T-cell (primary cell): ENCODE results near the gene HNF1B. TPM values are rescaled to one million over a fixed set of nuclear protein-coding genes. Genes with fewer than 3 reads are reported as not detected.

Experiments
- ATAC-seq, 4 experiments: fragments of 200-7000 bp in 3 of 4; fragments of 150-1000 bp in 1 of 4; cut with Tn5 transposase; replicated peaks in 1 of 4; 1 replicate in 3 of 4; 2 replicates in 1 of 4; pipeline ENCODE4 v1.10.0; 2021; ENCODE audit warnings: moderate library complexity in 3 of 4, mild to moderate bottlenecking in 2 of 4, moderate number of reproducible peaks in 1 of 4
- CTCF ChIA-PET, 2 donors: fragments of 300-600 bp; sonication (Branson Sonifier 250); formaldehyde crosslinking; loops; one replicate each; lab custom pipeline; 2022; ENCODE audit warnings: antibody characterized with exemption in 2 of 2; lab: Charles Lee
- POLR2A ChIA-PET, 2 donors: fragments of 300-600 bp; sonication (Branson Sonifier 250); formaldehyde crosslinking; loops; one replicate each; lab custom pipeline; 2022; ENCODE audit warnings: antibody characterized with exemption in 2 of 2; lab: Charles Lee
- DNase-seq, 35 experiments: peaks; one replicate each; pipeline versions ENCODE4 v3.0.0 to v3.0.0-alpha.2; 2013 to 2023
- H3K27ac ChIP-seq: one replicate; pipeline ENCODE4 v1.5.1; 2013; ENCODE audit warnings: low read length
- H3K27me3 ChIP-seq, 2 experiments: replicated peaks in 1 of 2; 1 replicate in 1 of 2; 2 replicates in 1 of 2; pipeline versions ENCODE4 v1.6.1 to v1.7.0; 2013; ENCODE audit warnings: low read length in 1 of 2, mixed read lengths in 1 of 2; ENCODE audit not compliant: control insufficient read depth in 2 of 2, insufficient read depth in 2 of 2; ENCODE audit errors: extremely low read depth in 1 of 2
- H3K36me3 ChIP-seq, 2 donors: 1 replicate in 1 of 2; 2 replicates in 1 of 2; pipeline versions ENCODE4 v1.6.1 to v1.7.0; 2013; ENCODE audit warnings: low read length in 1 of 2; ENCODE audit not compliant: control insufficient read depth in 2 of 2, insufficient read depth in 1 of 2; ENCODE audit errors: extremely low read depth in 1 of 2
- H3K4me1 ChIP-seq, 2 experiments: 1 replicate in 1 of 2; 2 replicates in 1 of 2; pipeline versions ENCODE4 v1.6.1 to v1.7.0; 2013; ENCODE audit warnings: low read length in 2 of 2, mixed read lengths in 1 of 2; ENCODE audit not compliant: insufficient read depth in 2 of 2, control insufficient read depth in 1 of 2; ENCODE audit errors: extremely low read depth in 1 of 2
- H3K4me3 ChIP-seq, 2 donors: 1 replicate in 1 of 2; 2 replicates in 1 of 2; pipeline versions ENCODE4 v1.5.1 to v1.7.0; 2013; ENCODE audit warnings: mild to moderate bottlenecking in 2 of 2, low read length in 1 of 2, moderate library complexity in 1 of 2; ENCODE audit not compliant: control insufficient read depth in 1 of 2; ENCODE audit errors: extremely low read depth in 1 of 2
- H3K9me3 ChIP-seq: 2 replicates; pipeline ENCODE4 v1.7.0; 2013
- H3K27ac Mint-ChIP-seq, 2 donors: one replicate each; pipeline ENCODE4 v1.8.0; 2020 to 2021; ENCODE audit warnings: mild to moderate bottlenecking in 2 of 2, mixed read lengths in 2 of 2
- H3K27me3 Mint-ChIP-seq, 2 donors: one replicate each; pipeline ENCODE4 v1.8.0; 2021 to 2022; ENCODE audit warnings: mixed read lengths in 2 of 2
- H3K36me3 Mint-ChIP-seq: one replicate; pipeline ENCODE4 v1.8.0; 2021; ENCODE audit warnings: mixed read lengths
- H3K4me1 Mint-ChIP-seq, 3 donors: one replicate each; pipeline ENCODE4 v1.8.0; 2020 to 2022; ENCODE audit warnings: mixed read lengths in 3 of 3, mild to moderate bottlenecking in 1 of 3
- H3K4me3 Mint-ChIP-seq, 3 donors: one replicate each; pipeline ENCODE4 v1.8.0; 2020 to 2022; ENCODE audit warnings: mild to moderate bottlenecking in 3 of 3, mixed read lengths in 3 of 3, moderate library complexity in 3 of 3
- H3K9me3 Mint-ChIP-seq, 3 donors: one replicate each; pipeline ENCODE4 v1.8.0; 2020 to 2022; ENCODE audit warnings: mixed read lengths in 3 of 3
- WGBS: methylation state at CpG from one replicate; pipeline ENCODE4 v1.1.5; 2013; ENCODE audit warnings: missing lambda C conversion rate; ENCODE audit not compliant: insufficient coverage; 5-methylcytosine and 5-hydroxymethylcytosine counted together
- total RNA-seq, 35 experiments: library from RNA in 6 of 35; stranded (reverse) in 6 of 35; fragments of 120-200 nt in 1 of 35; gene quantifications; one replicate each; pipeline versions ENCODE4 v1.2.1 to v1.2.4 and lab custom pipeline; 2013 to 2026

HNF1B gene
- total RNA-seq, 5 donors from 2014 or later (not counting 1 experiment from before 2014, with no cell fraction given), result 0.10 to 0.19 (median 0.15) TPM; not detected in 2

DNA sequence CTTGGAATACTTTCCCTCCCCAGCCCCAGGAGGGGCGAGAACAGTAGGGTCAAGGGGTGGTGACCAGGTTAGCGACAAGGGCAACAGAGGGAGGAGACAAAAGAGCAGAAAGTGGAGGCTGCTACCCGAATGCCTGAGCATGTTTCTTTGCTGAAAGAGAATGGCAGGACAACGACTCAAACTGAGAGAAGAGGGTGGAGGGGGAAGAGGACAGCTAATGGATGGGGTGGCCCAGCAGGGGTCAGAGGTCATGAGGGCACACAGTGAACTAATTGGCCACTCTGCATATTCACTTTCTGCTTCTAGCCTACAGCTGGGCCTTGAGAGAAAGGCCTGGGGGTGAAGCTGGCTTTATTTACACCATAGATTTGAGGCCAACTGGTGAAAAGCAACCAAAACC is 82.5 kb downstream of the HNF1B start:
- no peaks in the 10 kb centered on the region for H3K4me1 ChIP-seq
- WGBS, result 60% methylated on average over 2 of the region's 4 CpGs
- ATAC-seq, result no peak
- H3K9me3 ChIP-seq, result no peaks in the 10 kb centered on the region
- ChIA-PET CTCF (no interaction called here), POLR2A (no interaction called here)
- H3K36me3 Mint-ChIP-seq, result no peaks in the 10 kb centered on the region
- DNase-seq, result no peak
- H3K9me3 Mint-ChIP-seq, result no peaks in the 10 kb centered on the region
- no peaks in the 10 kb centered on the region for H3K4me1 Mint-ChIP-seq
- H3K27ac ChIP-seq, result no peak overlapping the region
- H3K27me3 Mint-ChIP-seq, result peaks cover 3% of the 10 kb centered on the region in 2 donors
- H3K36me3 ChIP-seq, result no peaks in the 10 kb centered on the region
- H3K4me3 Mint-ChIP-seq, result no peak overlapping the region
- peaks cover 0 to 4% of the 10 kb centered on the region in 2 experiments for H3K27me3 ChIP-seq
- H3K4me3 ChIP-seq, result no peak overlapping the region
- no peak overlapping the region for H3K27ac Mint-ChIP-seq

DNA sequence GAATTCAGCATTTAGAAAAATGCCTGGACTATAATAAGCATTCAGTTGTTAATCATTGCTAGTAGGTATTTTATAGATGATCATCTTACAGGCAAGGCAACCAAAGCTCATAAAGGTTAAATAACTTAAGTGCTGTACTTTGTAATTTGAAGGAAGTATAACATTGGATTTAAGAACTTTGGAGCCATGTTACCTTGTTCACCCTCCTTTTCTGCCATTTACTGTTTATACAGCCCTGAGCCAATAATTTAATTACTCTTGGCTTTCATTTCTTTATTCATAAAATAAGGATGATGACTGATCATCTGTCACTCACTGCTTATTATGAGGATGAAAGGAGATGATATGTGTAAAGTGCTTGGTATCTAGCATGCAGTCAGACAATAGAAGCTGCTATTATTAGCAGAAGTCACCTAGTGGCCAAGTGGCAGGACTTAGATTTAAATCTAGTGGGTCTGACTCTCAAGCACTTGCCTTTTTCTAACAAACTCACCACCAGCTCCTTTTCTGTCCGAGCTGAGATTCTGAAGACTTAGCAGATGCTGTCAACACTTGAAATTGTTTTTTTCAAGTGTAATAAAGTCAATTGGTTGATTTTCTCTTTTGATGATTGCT is 83.4 kb downstream of the HNF1B start:
- DNase-seq (no peak), ATAC-seq (no peak)
- Histone ChIP-seq H3K27ac (no peak overlapping the region), H3K36me3 (no peaks in the 10 kb centered on the region), H3K27me3 (peaks cover 0 to 4% of the 10 kb centered on the region in 2 experiments), H3K4me3 (no peak overlapping the region), H3K9me3 (no peaks in the 10 kb centered on the region), H3K4me1 (no peaks in the 10 kb centered on the region)
- no peaks in the 10 kb centered on the region for H3K36me3 Mint-ChIP-seq
- no peak overlapping the region for H3K4me3 Mint-ChIP-seq
- no peaks in the 10 kb centered on the region for H3K9me3 Mint-ChIP-seq
- H3K27me3 Mint-ChIP-seq, result peaks cover 3% of the 10 kb centered on the region in 2 donors
- H3K27ac Mint-ChIP-seq, result no peak overlapping the region
- no peaks in the 10 kb centered on the region for H3K4me1 Mint-ChIP-seq
- WGBS, result no CpG with 5 or more reads among the region's 1 CpG
- ChIA-PET CTCF (interaction anchor here in 1 of 2 donors (0.6 kb wide), 1 partner anchor 34 kb away, joined by 3 read pairs; no protein-coding TSS in a partner anchor), POLR2A (no interaction called here)

DNA sequence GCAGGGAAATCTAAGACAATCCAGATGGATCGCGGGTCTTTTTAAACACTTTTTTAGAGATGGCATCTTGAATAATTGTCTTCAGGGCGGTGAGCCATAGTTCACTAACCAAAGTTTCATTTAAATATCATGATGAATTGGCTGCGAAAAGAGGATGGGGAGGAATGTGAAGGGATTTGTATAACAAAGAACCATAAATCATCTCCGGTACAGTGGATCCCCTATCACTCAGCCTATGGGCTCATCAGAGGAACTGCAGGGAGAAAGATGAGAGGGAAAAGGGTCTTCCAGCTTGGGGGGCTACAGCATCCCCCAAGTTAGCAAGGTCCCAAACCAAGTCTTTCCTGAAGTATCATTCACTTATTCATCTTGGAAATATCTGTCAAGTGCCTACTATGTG is 84.9 kb downstream of the HNF1B start:
- Mint-ChIP-seq H3K4me1 (no peaks in the 10 kb centered on the region), H3K9me3 (no peaks in the 10 kb centered on the region), H3K36me3 (no peaks in the 10 kb centered on the region), H3K27ac (no peak overlapping the region), H3K4me3 (no peak overlapping the region), H3K27me3 (peaks cover 3% of the 10 kb centered on the region in 2 donors)
- ChIA-PET POLR2A (no interaction called here), CTCF (no interaction called here)
- no peak overlapping the region for H3K4me3 ChIP-seq
- ATAC-seq (no peak), DNase-seq (no peak)
- no peaks in the 10 kb centered on the region for H3K4me1 ChIP-seq
- no CpG with 5 or more reads among the region's 5 CpGs for WGBS
- no peaks in the 10 kb centered on the region for H3K36me3 ChIP-seq
- peaks cover 0 to 4% of the 10 kb centered on the region in 2 experiments for H3K27me3 ChIP-seq
- H3K9me3 ChIP-seq, result no peaks in the 10 kb centered on the region
- no peak overlapping the region for H3K27ac ChIP-seq

DNA sequence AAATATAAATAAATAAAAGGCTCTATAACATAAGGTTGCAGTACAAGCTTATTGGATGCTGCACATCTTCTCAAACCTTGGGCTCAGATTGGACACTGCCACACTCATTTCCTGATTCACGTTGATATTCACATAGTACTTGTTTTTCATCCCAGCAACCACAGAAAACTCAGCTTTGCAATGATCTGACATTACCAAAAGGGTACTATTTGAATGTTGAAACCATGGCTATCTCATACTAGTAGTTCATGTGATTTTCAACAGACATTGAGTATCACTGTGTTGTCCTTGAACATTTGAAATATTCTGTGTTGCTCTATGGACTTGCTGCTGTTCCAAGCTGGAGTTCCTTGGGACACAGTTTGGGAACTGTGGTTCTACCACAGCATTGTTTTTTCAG is 87.7 kb downstream of the HNF1B start:
- WGBS, result no CpG with 5 or more reads among the region's 1 CpG
- no peak overlapping the region for H3K27ac ChIP-seq
- ChIA-PET CTCF (no interaction called here), POLR2A (no interaction called here)
- H3K27ac Mint-ChIP-seq, result no peak overlapping the region
- H3K9me3 ChIP-seq, result no peaks in the 10 kb centered on the region
- no peaks in the 10 kb centered on the region for H3K4me1 ChIP-seq
- no peaks in the 10 kb centered on the region for H3K4me1 Mint-ChIP-seq
- H3K27me3 ChIP-seq, result peaks cover 0 to 3% of the 10 kb centered on the region in 2 experiments
- H3K27me3 Mint-ChIP-seq, result peaks cover 3 to 6% of the 10 kb centered on the region in 2 donors
- ATAC-seq, result no peak
- DNase-seq, result no peak
- no peaks in the 10 kb centered on the region for H3K36me3 Mint-ChIP-seq
- H3K4me3 ChIP-seq, result no peak overlapping the region
- H3K4me3 Mint-ChIP-seq, result no peak overlapping the region
- no peaks in the 10 kb centered on the region for H3K9me3 Mint-ChIP-seq
- no peaks in the 10 kb centered on the region for H3K36me3 ChIP-seq

GRCh38 chr17:37651849-37652248 is 93.0 kb downstream of the HNF1B start:
- H3K36me3 ChIP-seq, result no peaks in the 10 kb centered on the region
- no CpG with 5 or more reads among the region's 2 CpGs for WGBS
- POLR2A ChIA-PET, result no interaction called here
- H3K4me1 ChIP-seq, result no peaks in the 10 kb centered on the region
- Mint-ChIP-seq H3K4me1 (no peaks in the 10 kb centered on the region), H3K4me3 (no peak overlapping the region), H3K27ac (no peak overlapping the region), H3K27me3 (peaks cover 28 to 36% of the 10 kb centered on the region in 2 donors), H3K9me3 (no peaks in the 10 kb centered on the region), H3K36me3 (no peaks in the 10 kb centered on the region)
- no peak overlapping the region for H3K27ac ChIP-seq
- peaks cover 14 to 15% of the 10 kb centered on the region in 2 experiments for H3K27me3 ChIP-seq
- CTCF ChIA-PET, result interaction anchor here in 1 of 2 donors (0.6 kb wide), 1 partner anchor 189 kb away, joined by 3 read pairs; no protein-coding TSS in a partner anchor
- ATAC-seq (no peak), DNase-seq (no peak)
- no peaks in the 10 kb centered on the region for H3K9me3 ChIP-seq
- H3K4me3 ChIP-seq, result no peak overlapping the region

GRCh38 chr17:37650419-37651003 is 94.3 kb downstream of the HNF1B start:
- H3K27ac ChIP-seq, result no peak overlapping the region
- Mint-ChIP-seq H3K9me3 (no peaks in the 10 kb centered on the region), H3K36me3 (no peaks in the 10 kb centered on the region), H3K4me1 (no peaks in the 10 kb centered on the region), H3K4me3 (no peak overlapping the region), H3K27me3 (peaks cover 40 to 49% of the 10 kb centered on the region in 2 donors), H3K27ac (no peak overlapping the region)
- no peak overlapping the region for H3K4me3 ChIP-seq
- no peaks in the 10 kb centered on the region for H3K4me1 ChIP-seq
- ChIA-PET POLR2A (interaction anchor here in 1 of 2 donors (0.6 kb wide), 1 partner anchor 948 kb away, joined by 13 read pairs; no protein-coding TSS in a partner anchor), CTCF (no interaction called here)
- H3K27me3 ChIP-seq, result peaks cover 14 to 17% of the 10 kb centered on the region in 2 experiments
- no peak for DNase-seq
- no peak for ATAC-seq
- H3K36me3 ChIP-seq, result no peaks in the 10 kb centered on the region
- H3K9me3 ChIP-seq, result no peaks in the 10 kb centered on the region
- no CpG with 5 or more reads among the region's 6 CpGs for WGBS
